GM13976 (cell line): ENCODE data around the gene RABEP2.
A peak's percentile ranks its signal among the peaks of the same experiment; 100 is the strongest.
"Not testable (repeated sequence)": the region's sequence is repeated elsewhere in the genome, so short reads cannot be mapped to it uniquely, and the experiment has no call there.

ENCODE experiments used
- DNase-seq: peaks from one replicate; pipeline ENCODE4 v3.0.0; 2012; ENCODE audit warnings: low spot score
- in situ Hi-C: fragments of 300-500 bp; cut with MboI; formaldehyde crosslinking; loops from one replicate; pipeline ENCODE4 v1.12.0; 2022; ENCODE audit warnings: low sequenced_read_pairs, mixed read lengths, inconsistent platforms; ENCODE audit not compliant: unreplicated experiment
- TF ChIP-seq, protein P1 (sequence below): IDR thresholded peaks from 2 replicates; pipeline ENCODE4 v1.5.1; 2012; ENCODE audit warnings: borderline replicate concordance, mild to moderate bottlenecking; ENCODE audit not compliant: insufficient read depth; ENCODE audit errors: extremely low read depth, missing control alignments, control extremely low read depth

The RABEP2 gene

DNA sequence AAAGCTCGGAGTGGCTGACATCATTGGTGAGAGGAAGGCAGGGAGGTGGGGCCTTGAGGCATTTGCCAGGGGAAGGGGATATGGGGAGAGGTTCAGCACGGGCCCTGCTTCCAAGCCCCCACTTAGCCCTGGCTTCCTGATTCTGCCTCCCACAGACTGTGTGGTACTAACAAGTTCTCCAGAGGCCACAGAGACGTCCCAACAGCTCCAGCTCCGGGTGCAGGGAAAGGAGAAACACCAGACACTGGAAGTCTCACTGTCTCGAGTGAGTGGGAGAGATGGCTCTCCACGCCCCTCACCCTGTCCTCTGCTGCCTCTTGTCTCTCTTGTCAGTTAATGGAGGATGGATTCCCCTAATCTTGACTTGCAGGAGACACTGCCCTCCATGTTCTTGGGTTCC is 33.8 kb upstream of the RABEP2 start:
- in situ Hi-C loops: no loop called here
- DNase-seq: no peak
- TF ChIP-seq, protein P1, sequence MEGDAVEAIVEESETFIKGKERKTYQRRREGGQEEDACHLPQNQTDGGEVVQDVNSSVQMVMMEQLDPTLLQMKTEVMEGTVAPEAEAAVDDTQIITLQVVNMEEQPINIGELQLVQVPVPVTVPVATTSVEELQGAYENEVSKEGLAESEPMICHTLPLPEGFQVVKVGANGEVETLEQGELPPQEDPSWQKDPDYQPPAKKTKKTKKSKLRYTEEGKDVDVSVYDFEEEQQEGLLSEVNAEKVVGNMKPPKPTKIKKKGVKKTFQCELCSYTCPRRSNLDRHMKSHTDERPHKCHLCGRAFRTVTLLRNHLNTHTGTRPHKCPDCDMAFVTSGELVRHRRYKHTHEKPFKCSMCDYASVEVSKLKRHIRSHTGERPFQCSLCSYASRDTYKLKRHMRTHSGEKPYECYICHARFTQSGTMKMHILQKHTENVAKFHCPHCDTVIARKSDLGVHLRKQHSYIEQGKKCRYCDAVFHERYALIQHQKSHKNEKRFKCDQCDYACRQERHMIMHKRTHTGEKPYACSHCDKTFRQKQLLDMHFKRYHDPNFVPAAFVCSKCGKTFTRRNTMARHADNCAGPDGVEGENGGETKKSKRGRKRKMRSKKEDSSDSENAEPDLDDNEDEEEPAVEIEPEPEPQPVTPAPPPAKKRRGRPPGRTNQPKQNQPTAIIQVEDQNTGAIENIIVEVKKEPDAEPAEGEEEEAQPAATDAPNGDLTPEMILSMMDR: no peak

DNA sequence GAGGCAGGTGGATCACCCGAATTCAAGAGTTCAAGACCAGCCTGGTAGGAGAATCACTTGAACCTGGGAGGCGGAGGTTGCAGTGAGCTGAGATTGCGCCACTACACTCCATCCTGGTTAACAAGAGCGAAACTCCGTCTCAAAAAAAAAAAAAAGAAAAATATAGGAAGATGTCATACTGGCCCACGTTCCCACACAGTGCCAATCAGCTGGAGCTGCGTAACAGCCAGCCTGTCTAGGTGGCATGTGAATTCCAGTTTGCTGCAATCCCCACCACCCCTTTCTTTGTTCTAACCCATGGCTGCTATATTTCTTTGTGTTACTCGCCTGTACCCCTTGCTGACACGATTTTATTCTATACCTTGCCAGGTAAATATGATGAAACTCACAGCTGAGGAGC is 33.2 kb upstream of the RABEP2 start:
- TF ChIP-seq, protein P1: no peak
- DNase-seq: no peak
- in situ Hi-C loops: no loop called here

DNA sequence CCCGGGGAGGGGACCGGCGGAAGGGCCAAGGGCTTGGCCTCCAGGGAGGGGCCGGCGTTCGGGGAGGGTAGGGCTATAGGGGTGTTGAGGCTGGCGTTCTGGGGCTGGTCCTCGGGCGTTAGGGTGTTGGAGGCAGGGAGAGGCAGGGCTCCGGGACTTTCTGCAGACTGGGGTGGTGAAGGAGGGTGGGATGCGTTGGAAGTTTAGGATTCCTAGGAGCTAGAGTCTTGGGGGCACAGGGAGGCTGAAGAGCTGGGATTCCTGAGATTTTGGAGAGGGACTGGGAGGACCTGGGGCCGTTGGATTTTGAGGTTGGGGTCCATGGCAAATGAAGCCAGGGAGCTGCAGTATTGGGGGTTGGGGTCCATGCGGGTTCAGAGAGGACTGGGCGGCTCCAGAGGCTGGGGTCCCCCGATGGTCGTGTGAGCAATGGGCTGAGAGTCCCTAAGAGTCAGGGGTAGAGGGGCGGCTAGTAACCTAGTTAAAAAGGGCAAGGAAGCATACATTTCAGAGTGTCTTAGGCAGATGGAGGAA is 26.4 kb upstream of the RABEP2 start:
- TF ChIP-seq, protein P1: no peak
- in situ Hi-C loops: no loop called here
- DNase-seq: no peak

DNA sequence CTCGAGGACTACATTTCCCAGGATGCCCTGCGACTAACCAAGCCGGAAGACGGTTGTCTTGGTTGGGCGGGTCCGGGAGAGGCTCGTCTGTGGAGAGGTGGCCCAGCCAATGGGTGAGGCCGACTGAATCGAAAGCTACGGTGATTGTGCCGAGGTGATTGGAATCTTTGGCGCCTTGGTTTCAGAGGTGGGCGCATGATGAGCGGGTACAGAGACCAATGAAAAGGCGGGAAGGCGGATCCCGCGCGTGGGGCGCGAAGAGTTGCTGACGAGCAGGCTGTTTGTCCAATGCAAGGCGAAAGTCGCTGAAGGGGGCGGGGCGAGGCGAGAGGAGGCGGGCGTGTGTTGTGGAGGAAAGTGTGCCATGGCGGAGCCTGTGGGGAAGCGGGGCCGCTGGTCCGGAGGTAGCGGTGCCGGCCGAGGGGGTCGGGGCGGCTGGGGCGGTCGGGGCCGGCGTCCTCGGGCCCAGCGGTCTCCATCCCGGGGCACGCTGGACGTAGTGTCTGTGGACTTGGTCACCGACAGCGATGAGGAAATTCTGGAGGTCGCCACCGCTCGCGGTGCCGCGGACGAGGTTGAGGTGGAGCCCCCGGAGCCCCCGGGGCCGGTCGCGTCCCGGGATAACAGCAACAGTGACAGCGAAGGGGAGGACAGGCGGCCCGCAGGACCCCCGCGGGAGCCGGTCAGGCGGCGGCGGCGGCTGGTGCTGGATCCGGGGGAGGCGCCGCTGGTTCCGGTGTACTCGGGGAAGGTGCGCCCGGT is 25.8 kb upstream of the RABEP2 start, which contains the start of gene NFATC2IP:
Gene NFATC2IP, plus strand, starts transcription at position 290 of the 762 bp plus-strand sequence. Its CDS starts 75 bp downstream, at position 365.
- in situ Hi-C loops: no loop called here
- peak; percentile 99 for DNase-seq
- TF ChIP-seq, protein P1: no peak

DNA sequence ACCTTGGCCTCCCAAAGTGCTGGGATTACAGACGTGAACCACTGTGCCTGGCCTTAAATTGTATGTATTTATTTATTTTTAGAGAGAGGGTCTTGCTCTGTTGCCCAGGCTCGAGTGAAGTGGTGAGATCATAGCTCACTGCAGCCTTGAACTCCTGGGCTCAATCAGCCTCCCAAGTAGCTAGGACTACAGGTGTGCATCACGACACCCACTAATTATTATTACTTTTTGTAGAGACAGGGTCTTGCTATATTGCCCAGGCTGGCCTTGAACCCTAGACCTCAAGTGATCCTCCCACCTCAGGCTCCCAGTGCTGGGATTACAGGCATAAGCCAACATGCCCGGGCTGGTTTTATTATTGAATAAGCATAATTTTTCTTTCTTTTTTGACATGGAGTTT is 21.6 kb upstream of the RABEP2 start:
- TF ChIP-seq, protein P1: no peak
- no peak for DNase-seq
- in situ Hi-C loops: loop anchor here (10.0 kb wide), 1 partner anchor 72 kb away; the partner anchor contains the start of gene ATP2A1

DNA sequence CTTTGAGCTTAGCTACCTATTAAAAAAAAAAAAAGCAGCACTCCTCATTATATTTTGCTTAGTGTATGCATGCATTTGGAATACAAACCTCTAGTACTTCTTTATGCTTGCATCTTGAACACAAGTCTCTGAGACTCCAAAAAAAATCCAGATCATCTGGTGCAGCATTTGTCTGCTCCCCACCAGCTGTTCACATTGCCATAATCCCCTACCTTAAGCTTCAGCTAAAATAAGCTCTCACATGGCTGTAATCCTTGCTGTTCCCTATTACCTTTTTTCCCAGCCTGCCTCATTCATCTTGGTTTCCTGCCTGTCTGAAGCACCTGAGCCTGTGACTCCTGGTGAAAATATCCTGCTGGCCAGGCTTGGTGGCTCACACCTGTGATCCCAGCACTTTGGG is 18.2 kb upstream of the RABEP2 start:
- TF ChIP-seq, protein P1: no peak
- DNase-seq: no peak
- in situ Hi-C loops: loop anchor here (10.0 kb wide), 1 partner anchor 68 kb away; the partner anchor contains the start of gene ATP2A1

DNA sequence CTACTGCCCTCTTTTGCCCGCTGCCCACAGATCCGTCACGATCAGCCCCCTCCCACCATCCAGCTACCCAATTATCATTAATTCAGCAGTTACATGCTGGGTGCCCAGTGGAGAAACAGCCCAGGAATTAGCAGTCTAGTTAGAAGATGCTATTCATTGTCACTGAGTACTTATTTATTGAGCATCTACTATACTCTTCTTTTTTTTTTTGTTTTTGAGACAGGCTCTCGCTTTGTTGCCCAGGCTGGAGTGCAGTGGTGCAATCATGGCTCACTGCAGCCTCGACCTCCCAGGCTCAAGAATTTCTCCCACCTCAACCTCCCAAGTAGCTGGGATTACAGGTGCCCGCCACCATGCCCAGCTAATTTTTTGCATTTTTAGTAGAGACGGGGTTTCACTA is 14.8 kb upstream of the RABEP2 start:
- in situ Hi-C loops: loop anchor here (10.0 kb wide), 1 partner anchor 65 kb away; the partner anchor contains the start of gene ATP2A1

More for the DNA sequence above, 14.8 kb upstream of the RABEP2 start:
- not testable (repeated sequence) for DNase-seq
